GM20431 (cell line): ENCODE results near the gene SELENON.

ENCODE experiments used
- in situ Hi-C: fragments of 300-500 bp; cut with MseI, MboI; formaldehyde crosslinking; loops from one replicate; pipeline ENCODE4 v1.15.0; 2020; ENCODE audit warnings: low sequenced_read_pairs; ENCODE audit not compliant: unreplicated experiment

Gene SELENON

DNA sequence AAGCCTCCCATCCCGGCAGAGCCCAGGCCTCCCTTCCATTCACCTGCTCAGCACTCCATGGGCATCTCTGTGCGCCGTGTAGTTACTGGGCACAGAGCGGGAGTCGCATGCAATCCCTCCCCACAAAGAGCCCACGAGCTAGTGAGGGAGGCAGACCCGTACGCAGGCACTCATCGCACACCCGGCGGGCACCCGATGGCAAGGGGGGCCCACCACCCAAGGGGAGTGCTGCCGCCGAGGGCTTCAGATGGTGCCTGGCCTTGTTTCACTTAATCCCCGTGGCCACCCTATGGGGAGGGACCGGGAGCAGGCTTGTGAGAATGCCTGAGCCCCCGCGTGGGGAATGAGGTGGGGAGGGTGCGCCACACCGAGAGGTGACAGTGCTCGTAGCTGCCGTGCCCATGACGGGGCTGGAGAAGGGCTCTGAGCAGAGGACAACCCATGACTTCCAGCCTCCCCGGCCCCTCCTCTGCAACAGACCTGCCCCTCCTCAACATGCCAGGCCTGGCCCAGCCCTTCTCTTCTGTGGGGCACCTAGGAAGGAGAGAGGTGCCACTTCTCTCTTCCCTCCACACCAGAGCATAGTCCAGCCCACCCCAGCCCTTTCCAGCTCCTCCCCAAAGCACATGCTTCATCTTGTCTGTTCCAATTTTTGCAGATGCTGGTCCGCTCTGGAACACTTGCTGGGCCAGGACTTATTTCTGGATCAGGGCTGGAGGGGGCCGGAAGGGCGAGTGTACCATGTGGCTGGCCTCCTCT lies 30.2 kb upstream of the SELENON start:
- in situ Hi-C loops, result no loop called here

DNA sequence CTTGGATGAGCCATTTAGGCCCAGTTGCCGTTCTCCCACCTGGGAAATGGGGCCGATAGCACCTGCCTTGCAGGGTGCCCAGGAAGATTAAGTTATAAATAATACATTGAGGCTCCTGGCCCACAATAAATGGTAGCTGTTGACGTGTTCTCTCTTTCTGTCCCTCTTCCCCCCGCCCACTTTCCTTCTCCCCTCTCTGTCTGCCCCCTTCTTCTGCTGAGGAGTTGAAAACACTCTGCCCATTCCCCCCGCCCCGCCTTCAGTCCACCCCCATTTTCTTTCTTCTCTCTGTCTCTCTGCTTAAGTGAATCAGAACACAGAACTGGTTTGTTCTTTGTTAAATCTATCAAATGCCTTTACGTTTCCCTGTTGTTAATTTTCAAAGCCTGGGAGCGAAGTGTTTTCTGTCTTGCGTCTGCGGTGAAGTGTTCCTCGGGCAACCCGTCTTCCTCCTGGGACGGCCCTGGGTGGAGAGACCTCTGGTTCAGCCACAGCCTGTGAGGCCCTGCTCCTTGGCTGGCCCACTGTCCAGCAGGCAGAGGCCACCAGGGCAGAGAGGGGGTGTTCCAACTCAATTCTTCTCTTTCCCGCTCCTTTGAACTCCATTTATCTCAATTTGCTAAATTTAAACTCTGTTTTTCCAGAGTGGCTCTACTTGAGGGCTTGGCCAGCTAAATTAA lies 29.3 kb upstream of the SELENON start:
- in situ Hi-C loops, result no loop called here

DNA sequence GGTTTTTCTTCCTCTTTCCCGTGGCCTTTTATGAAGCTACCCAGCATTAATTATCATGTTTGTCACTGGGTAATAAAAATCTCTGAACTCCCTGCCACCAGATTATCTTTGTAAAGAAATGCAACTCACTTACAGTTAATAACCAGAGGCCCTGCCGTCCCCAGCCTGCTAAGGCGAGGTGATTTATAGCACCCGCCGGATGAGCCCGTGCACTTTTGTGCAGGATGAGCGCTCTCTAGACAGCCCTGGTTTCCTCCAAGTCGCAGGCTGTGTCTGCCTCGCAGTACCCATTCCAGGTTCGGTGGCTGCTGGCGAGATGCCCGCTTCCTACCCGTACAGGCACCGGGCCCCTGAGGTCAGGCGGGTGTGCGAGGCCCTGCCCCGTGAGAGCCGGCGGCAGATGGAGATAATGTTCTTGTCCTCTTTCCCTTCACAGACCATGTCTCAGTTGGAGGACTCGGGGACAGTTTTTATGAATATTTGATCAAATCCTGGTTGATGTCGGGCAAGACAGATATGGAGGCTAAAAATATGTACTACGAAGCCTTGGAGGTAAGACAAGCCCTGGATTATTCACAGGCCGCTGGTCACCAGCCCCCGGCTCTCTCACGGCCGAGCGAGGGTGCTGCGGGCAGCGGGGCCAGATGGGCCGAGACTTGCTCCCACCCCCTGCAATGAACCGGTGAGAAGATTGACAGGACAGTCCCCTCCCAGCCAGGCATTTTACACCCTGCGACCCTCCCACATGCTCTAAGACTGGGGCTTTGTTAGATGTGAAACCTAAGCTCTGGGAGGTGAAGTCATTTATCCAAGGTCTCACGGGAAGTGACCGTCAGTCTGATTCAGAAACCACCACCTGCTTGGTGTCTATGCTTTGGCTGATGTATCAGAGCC lies 28.5 kb upstream of the SELENON start:
- in situ Hi-C loops, result no loop called here

DNA sequence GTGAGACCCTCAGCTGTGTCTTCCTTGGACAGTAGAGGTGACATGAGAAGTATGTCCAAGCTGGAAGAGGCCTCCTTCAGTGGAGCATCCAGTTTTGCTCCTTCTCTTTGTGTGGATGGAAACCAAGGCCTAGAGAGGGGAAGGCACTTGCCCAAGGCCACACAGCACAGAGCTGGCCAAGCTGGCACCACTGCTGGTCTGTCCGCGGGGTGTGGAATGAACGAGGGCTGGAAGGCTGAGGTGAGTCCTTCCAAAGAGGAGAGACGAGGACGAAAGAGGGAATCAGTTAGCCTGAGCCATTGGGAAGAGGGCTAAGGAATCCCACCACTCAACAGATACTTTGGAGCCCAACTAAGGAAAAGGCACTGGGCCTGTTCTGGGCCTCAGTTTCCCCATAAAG lies 27.8 kb upstream of the SELENON start:
- in situ Hi-C loops, result no loop called here

DNA sequence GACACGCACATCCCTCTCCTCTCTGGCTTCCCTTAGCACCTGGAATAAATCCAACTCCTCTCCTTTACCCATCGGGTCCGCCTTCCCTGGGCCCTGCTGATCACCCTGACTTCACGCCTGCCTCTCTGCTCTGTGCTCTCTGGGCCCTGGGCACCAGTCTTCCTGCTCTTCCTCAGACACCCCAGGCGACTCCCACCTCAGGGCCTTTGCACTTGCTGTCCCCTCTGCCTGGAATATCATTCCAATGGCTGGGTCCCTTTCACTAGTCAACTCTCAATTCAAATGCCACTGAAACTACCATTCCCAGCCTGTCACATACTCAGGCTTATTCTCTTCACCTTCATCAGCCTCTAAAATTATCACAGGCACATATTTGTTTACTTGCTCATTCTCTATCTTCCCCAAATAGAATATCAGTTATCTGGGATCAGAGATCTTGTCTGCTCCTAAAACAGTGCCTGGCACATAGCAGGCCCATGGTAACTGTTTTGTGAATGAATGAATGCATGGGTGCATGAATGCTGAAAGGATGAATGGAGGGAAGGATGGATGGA lies 27.2 kb upstream of the SELENON start:
- in situ Hi-C loops, result no loop called here

DNA sequence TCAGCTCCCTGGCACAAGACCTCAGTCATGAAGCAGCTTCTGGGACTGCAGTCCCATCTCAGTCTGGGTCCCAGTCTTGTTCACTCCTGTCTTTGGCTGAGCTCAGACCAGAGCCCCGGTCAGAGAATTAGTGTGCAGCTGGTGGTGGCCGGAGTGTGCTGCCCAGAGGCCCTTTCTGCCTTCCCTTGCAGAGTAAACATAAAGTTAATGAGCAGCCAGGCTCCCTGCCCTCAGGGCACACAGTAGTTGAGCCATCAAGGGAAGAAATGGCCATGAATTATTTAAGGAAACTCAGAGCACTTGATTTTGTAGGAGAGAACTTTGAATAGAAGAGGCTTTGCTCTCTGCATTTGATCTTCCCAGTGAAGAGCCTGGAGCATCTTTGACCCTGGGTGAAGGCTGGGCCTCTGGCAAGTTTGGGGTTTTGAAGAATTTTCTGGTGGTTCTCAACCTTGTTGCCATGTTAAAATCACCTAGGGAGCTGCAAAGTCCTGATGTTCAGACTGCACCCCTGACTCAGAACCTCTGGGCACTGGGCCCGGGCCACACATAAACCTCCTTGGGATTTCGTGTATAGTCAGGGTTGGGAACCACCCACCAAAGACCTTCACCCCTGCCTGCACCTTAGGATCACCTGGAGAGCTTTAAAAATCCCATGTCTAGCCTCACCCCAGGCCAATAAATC lies 26.4 kb upstream of the SELENON start:
- in situ Hi-C loops, result no loop called here

DNA sequence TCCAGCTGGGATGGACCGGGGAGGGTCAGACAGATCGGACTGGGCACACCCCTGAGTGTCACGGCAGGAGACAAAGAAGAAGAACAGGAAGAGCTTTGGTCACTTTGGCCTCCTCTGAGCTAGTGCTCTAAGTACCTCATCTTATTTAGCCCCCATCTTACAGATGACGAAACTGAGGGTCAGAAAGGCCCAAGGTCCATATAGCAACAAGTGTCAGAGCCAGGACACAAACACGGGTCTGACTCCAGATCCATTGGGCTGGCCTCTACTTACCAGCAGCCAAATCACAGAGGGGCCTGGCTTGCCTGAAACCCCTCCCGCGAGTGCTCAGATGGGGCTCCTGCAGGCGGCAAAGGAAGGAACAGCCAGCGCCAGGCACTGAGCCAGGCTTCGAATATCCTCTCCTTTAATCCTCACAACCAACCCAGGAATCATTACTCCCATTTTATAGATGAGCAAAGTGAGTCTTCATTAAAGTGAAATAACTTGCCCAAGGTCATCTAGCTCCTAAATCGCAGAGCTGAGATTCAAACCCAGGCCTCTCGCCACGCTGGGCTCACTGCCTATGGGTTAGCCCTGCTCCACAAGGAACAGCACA lies 25.7 kb upstream of the SELENON start:
- in situ Hi-C loops, result no loop called here

DNA sequence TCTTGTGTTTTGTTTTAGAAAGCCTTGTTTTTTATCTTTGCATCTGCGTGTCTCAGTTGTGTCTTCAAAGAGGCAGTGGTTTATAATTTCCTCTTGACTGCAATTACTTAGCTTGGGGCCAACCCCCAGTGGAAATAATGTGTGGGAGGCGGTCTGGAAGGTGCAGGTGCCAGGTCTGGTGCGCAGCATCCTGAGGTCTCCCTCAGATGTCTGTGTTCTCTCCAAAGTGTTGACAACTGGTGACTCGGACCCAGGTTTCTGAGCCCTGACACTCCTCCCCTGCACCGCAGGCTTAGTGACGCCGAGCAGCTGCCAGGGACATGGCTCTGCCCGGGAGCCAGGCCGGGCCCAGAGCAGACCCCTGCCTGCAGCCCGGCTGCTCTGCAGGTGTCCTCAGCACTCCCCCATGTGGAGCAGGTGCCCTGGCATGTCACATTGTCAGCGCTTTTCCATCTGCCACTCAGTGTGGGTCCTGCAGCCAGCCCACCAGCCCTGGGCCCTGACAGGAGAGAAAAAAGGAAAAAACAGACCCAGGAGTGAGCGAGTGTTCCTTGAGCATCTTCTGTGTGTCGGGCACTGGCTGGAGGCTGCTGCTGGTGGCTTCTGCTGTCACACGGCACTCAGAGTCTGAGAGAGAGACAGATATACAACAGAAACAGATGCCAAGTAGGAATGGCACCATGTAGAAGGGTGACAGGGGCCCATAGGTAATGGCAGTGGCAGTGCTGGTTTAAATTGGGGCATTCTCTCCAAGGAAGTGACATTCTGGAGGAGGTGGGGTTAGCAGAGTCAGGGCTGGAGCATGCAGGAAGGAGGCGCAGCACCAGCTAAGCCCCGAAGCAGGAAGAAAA lies 24.8 kb upstream of the SELENON start:
- in situ Hi-C loops, result no loop called here

DNA sequence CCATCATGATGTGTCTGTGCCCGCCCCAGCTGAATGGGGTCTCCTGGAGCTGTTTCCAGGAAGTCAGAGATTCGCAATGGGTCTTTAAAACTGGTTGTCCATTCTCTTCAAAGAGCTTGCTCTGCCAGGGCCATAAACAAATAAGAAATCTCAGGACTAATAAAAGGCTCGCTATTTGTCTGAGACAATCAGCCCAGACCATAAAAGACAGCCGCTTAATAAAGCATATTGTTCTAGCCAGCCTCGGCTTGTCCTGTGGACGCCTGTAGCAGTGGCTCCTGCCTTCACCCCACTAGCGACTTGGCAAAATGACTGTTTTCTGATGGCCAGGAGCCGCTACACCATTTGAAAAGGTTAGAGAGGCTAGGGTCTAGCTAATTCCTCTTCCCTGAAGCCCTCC lies 20.6 kb upstream of the SELENON start:
- in situ Hi-C loops, result no loop called here

DNA sequence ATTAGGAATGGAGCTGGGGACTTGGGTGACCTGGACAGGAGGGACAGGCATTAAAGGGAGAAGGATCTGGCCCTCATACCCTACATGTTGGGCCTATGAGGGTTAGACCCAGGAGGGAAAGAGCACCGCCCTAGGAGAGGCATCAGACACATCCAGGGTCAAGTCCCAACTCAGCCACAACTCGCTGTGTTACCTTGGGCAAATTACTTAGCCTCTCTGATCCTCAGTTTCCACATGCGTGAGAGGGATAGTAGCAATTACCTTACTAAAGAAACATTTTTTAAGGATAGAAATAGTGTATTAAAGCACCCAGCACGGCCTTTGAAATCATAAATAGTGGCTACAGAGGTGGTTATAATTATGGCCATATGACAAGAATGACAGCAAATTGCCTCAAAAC lies 20.1 kb upstream of the SELENON start:
- in situ Hi-C loops, result no loop called here

DNA sequence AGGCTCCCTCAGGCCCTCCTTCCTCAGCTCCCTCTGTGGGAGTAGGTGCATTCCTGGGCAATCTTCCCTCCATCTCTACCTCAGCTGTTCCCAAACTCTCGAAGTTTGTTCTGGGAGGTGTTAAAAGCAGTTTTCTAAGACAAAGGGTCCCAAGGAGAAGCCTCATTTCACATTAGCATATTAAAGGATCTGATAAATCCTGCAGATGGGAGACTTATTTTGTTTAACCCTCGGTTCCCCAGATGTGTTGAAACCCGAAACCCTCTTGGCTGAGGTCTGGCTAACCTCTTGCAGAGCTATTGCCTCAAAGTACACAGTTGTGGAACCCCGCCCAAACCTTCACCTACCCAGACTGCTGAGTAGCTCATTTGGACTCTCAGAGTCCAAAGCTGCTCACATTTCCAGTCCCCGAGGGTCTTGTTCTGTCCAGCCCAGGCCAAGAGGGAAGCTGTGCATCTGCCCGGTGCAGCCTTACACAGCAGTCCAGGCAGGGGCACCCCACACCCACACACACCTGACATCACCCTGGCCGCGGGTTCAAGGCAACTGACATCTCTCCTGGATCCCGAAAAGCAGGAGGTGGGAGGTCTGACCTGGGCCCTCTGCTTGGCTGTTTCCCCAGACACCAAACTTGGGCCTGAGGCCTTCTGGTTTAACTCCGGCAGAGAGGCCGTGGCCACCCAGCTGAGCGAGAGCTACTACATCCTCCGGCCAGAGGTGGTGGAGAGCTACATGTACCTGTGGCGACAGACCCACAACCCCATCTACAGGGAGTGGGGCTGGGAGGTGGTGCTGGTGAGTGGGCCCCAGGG lies 19.5 kb upstream of the SELENON start:
- in situ Hi-C loops, result no loop called here

DNA sequence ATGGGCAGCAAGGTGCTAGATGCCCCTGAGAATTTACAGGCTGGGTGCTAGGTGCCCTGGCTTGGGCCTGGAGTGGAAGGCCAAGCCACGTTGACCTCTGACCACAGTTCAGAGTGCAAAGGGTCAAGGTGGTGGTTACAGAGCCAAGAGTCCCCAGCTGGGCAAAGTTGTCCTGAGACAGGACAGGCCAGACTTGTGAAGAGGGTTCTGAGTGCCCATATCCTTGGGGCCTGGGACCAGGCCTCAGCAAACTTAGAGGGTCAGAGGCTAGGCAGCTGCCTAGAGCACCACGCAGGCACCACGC lies 18.9 kb upstream of the SELENON start:
- in situ Hi-C loops, result no loop called here

DNA sequence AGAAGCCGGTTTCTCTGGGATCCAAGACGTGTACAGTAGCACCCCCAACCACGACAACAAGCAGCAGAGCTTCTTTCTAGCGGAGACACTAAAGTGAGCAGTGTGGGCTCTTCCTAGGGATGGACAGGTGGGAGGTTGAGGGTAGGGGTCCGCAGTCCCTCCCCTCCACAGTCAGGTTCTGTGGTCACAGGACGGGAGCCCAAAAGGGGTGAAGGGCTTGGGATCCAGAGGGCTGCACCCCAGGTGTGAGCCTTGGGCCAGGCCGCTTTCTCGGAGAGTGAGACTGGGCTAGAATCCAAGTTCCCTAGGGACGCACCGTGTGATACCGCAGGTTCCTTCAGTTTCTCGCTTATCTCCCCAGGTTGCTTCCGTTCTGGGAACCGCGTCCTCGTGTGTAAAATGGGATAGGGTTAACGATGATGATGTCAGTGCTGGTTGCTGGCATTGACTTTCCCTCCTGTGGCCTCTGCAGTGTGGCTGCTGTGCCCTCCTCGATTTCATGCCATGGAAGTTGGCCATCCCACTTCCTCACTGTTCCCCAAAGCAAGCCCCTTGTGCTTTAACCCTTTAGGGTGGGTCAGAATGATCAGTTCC lies 17.3 kb upstream of the SELENON start:
- in situ Hi-C loops, result no loop called here

DNA sequence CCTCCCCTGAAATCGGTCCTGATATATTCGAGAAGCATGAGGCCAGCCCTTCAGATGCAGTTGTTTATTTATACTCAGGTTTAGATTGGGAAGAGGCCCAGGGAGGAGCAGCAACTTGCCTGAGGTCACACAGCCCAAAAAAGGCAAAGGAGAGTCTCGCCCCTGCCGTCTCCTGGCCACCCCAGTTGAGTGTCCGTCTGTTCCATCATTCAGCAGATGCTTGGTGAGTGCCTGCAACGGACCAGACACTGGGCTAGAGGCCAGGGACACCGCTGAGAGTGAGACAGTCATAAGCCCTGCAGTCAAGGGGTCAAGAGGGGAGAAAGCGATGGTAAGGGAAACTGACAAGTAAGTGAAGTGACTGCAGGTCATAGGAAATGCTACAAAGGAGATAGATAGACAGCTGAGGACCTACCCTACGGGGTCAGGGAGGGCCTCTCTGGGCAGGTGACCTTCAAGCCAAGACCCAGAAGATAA lies 15.4 kb upstream of the SELENON start:
- in situ Hi-C loops, result no loop called here

DNA sequence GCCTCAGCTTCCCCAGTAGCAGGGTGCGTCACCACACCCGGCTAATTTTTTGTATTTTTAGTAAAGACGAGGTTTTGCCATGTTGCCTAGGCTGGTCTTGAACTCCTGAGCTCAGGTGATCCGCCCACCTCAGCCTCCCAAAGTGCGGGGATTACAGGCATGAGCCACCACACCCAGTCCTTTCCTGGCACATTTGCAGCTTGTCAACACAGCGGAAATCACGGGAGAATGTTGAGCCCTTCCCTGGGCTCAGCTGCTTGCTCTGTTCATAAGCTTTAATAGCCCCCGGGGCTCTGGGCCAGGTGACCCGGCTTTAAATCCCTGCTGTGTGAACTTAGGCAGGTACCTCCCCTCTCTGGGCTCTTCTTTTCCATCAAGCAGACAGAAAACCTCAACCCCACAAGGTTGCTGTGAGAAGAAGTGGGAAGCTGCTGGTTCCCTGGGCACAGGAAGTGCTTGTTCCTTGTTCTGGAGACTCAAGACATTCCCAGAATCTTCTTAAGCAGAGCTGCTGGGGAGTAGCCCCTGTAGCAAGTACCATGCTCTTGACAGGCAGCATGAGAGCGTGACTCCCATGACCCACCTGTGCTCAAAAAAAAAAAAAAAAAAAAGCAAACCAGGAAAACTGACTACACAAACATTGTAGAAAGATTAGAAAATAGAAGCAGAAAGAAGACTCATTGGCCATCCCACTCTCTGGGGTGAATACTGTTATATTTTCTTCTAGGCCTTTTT lies 14.5 kb upstream of the SELENON start:
- in situ Hi-C loops, result no loop called here

DNA sequence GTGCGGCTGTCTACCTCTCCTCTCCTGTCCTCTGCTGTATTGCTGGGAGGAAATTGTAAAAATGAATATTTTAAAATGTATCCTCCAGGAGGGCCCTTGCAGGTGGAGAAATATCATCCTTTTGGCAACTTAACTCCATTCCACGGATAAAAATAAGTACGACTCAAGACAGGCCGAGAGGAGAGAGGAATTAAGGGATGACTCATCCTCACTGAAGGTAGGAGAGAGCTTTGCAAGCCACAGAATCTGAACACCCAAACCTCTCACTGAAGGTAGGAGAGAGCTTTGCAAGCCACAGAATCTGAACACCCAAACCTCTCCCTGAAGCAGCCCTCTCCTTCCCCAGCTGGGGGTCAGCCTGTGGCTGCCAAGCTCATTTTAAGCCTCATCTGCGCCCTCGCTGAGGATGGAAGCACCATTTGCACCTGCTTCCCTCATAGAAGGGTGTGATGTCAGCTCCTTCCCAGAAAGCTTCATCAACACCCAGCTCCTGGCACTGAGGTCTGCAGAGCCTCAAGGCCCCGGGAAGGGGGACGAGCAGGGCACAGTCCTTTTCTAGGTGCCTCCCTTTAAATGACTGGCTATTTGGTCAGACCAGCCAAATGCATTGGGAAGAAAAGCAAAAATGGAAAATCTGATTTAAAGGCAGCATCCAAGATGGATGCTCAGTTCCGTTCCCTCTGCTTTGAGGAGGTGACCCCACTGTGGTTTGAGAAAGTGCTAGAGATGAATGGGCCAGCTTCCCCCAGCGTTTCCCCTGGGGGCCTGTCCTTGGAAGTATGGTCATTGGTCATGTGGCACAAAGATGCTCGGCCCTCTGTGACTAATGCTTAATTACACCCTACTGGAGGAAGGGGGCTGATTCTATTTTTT lies 12.9 kb upstream of the SELENON start:
- in situ Hi-C loops, result no loop called here
